ENCODE results near the gene ARPC4.

DNA sequence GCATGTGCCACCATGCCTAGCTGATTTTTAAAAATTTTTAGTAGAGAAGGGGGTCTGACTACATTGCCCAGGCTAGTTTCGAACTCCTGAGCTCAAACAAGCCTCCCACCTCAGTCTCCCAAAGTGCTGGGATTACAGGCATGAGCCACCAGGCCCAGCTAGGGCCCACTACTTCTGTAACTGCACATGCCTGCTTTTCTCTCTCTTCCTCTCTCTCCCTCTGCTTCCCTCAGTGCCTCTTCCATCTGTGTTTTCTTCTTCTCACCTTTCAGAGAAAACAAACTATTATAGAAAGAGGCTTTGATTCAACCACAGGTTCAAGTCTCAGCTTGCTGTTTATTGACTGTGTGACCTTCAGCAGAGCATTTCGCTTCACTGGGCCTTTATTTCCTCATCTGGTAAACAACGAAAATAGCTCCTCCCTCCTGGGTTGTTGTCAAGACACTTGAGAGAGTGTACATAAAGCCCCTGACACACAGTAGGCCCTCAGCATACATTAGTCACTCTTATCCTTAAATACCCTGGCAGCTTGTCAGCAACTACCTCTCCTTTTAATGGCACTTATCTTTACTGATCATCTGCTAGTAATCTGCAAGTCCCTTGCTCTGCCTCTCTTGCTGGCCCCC lies 10.8 kb upstream of the ARPC4 start:
- TF ChIP-seq CTCF (IDR thresholded peaks at IDR 0.05) (no peak), EP300 (IDR thresholded peaks at IDR 0.05) (no peak)
